ENCODE data around the gene NFIL3. TPM values are rescaled to one million over a fixed set of nuclear protein-coding genes. Genes with fewer than 3 reads are reported as not detected.

NFIL3 gene
- total and polyA plus RNA-seq, 2 of the 8 experiments (the other 6 are each of a cell fraction or from before 2014, with no cell fraction given), result 3.4 to 13.5 TPM

GRCh38 chr9:91431485-91431884 lies 7.9 kb upstream of the NFIL3 start:
- no peak overlapping the region for H3K56ac ChIP-seq (replicated peaks; ENCODE audit: insufficient read length, low read depth, low read length)
- H3K9me3 ChIP-seq (ENCODE audit: insufficient read depth in 2 of 2, low read depth in 1 of 2, low read length in 1 of 2), result no peaks in the 10 kb centered on the region
- WGBS, 2 experiments (ENCODE audit: extremely low coverage in 1 of 2, insufficient coverage in 1 of 2, insufficient read length in 1 of 2, insufficient replicate concordance in 2 of 2, low coverage in 1 of 2, low lambda C conversion rate in 2 of 2, missing lambda C conversion rate in 1 of 2), result 86% methylated on average over 5 of the region's 5 CpGs; no CpG with 5 or more reads in 1 of the 2 experiments
- CTCF ChIA-PET (ENCODE audit: partially characterized antibody), result interaction anchor here (0.6 to 3.5 kb wide), 2 partner anchors 121 to 516 kb away, joined by 4 to 18 read pairs; no protein-coding TSS in a partner anchor
- H2AFZ ChIP-seq (ENCODE audit: low read length), result no peak overlapping the region
- H3K9ac ChIP-seq (replicated peaks in 1 of 4; ENCODE audit: extremely low read depth in 1 of 4, low read depth in 3 of 4, low read length in 3 of 4), result no peak overlapping the region
- no peak overlapping the region for H2AK5ac ChIP-seq (ENCODE audit: low read depth, low read length)
- no peak overlapping the region for H3K4ac ChIP-seq (replicated peaks; ENCODE audit: insufficient read length, low read depth, low read length)
- no peaks in the 10 kb centered on the region for H3K79me2 ChIP-seq (ENCODE audit: control insufficient read depth in 1 of 2, insufficient read depth in 2 of 2, low read length in 2 of 2)
- H3K4me3 ChIP-seq (ENCODE audit: extremely low read depth in 1 of 4, insufficient read depth in 2 of 4, low read depth in 3 of 4, low read length in 4 of 4), result no peak overlapping the region
- no peak overlapping the region for H2BK120ac ChIP-seq (replicated peaks; ENCODE audit: low read depth, low read length)
- TF ChIP-seq CEBPB (IDR thresholded peaks at IDR 0.05; ENCODE audit: low read depth, low read length) (no peak), KDM1A (IDR thresholded peaks at IDR 0.05; ENCODE audit: borderline replicate concordance, low read length) (no peak), MAFK (IDR thresholded peaks at IDR 0.05; ENCODE audit: low read depth, low read length) (no peak), SUZ12 (IDR thresholded peaks at IDR 0.05; ENCODE audit: low read length) (no peak), RNF2 (IDR thresholded peaks at IDR 0.05; ENCODE audit: borderline replicate concordance, low read depth, low read length, missing control alignments, poor library complexity, severe bottlenecking) (no peak), RFX5 (IDR thresholded peaks at IDR 0.05; ENCODE audit: borderline replicate concordance, low read depth, low read length) (no peak), SP2 (IDR thresholded peaks at IDR 0.05; ENCODE audit: low read length) (no peak), BACH1 (IDR thresholded peaks at IDR 0.05; ENCODE audit: low read length) (no peak), MAX (IDR thresholded peaks at IDR 0.05) (no peak), POLR2AphosphoS5 (IDR thresholded peaks at IDR 0.05; ENCODE audit: low read depth, low read length) (no peak), TEAD4 (IDR thresholded peaks at IDR 0.05; ENCODE audit: low read depth, low read length) (no peak)
- no peak overlapping the region for H3K23ac ChIP-seq (ENCODE audit: insufficient read length)
- H4K8ac ChIP-seq (ENCODE audit: extremely low read depth, insufficient read depth, low read length), result no peak overlapping the region
- H3K4me1 ChIP-seq (replicated peaks in 1 of 4; ENCODE audit: control insufficient read depth in 3 of 4, insufficient read depth in 4 of 4, low read length in 3 of 4), result no peaks in the 10 kb centered on the region
- no peak overlapping the region for H2BK5ac ChIP-seq (ENCODE audit: low read depth, low read length)
- H3K36me3 ChIP-seq (ENCODE audit: control insufficient read depth in 2 of 4, insufficient read depth in 4 of 4, low read length in 3 of 4), result no peaks in the 10 kb centered on the region
- POLR2A ChIA-PET (ENCODE audit: partially characterized antibody), result no interaction called here
- H4K20me1 ChIP-seq (replicated peaks in 1 of 2; ENCODE audit: control insufficient read depth in 1 of 2, insufficient read depth in 2 of 2, low read length in 2 of 2), result no peaks in the 10 kb centered on the region
- H3K4me2 ChIP-seq (ENCODE audit: insufficient read depth in 1 of 2, low read depth in 2 of 2, low read length in 2 of 2), result no peak overlapping the region
- H4K5ac ChIP-seq (ENCODE audit: insufficient read length, low read depth, low read length), result no peak overlapping the region
- no peak overlapping the region for H2BK20ac ChIP-seq (ENCODE audit: low read length)
- H2BK15ac ChIP-seq (ENCODE audit: low read length), result no peak overlapping the region
- no peak overlapping the region for H4K91ac ChIP-seq (replicated peaks; ENCODE audit: insufficient read length, low read length)
- no peaks in the 10 kb centered on the region for H3K79me1 ChIP-seq (ENCODE audit: low read depth, low read length)
- DNase-seq (ENCODE audit: low read depth in 1 of 2, low spot score in 2 of 2) (no peak), FAIRE-seq (no peak)
- H3K27me3 ChIP-seq (replicated peaks in 1 of 4; ENCODE audit: control insufficient read depth in 3 of 4, extremely low read depth in 1 of 4, insufficient read depth in 3 of 4, low read length in 3 of 4), result no peaks in the 10 kb centered on the region
- no peak overlapping the region for H3K18ac ChIP-seq (ENCODE audit: extremely low read depth, low read length)
- no peak overlapping the region for H3K14ac ChIP-seq (ENCODE audit: insufficient read length)
- no peak overlapping the region for H3K27ac ChIP-seq (ENCODE audit: low read depth, low read length)
- no peaks in the 10 kb centered on the region for H3K23me2 ChIP-seq (ENCODE audit: low read depth, low read length)
- H2BK12ac ChIP-seq (ENCODE audit: low read depth, low read length), result no peak overlapping the region

All from H1 (cell line).